ENCODE data around the gene EID1. TPM values are rescaled to one million over a fixed set of nuclear protein-coding genes. Genes with fewer than 3 reads are reported as not detected.

Gene EID1
- total RNA-seq, 1 donor from 2014 or later = 165 TPM

DNA sequence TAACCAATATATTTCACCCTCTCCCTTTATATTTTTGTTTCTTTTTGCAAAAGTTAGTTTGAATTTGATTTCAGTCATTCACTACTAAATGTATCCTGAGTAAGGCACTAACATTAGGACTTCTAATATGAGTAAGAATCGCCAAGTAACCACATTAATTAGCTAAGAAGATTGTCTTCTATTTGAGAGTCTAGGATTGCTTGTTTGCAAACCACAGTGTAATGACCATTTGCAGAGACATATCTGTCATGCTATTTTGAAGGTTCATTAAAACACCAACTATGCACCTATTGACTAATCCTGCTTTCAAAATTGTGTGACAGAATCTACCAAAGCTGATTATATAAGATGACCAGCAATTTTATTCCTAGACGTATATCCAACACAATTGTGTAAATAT is 5.3 kb upstream of the EID1 start:
- Histone ChIP-seq H3K9me3 (ENCODE audit: insufficient read depth, low read depth, low read length) (no peaks in the 10 kb centered on the region), H3K4me3 (ENCODE audit: insufficient read depth, low read depth, low read length) (no peak overlapping the region), H4K20me1 (ENCODE audit: insufficient read depth, low read length) (no peaks in the 10 kb centered on the region), H3K27me3 (ENCODE audit: insufficient read depth, low read length) (no peaks in the 10 kb centered on the region), H3K4me2 (ENCODE audit: low read length) (no peak overlapping the region), H2AFZ (ENCODE audit: low read depth, low read length) (no peak overlapping the region), H3K79me2 (ENCODE audit: insufficient read depth, low read length) (no peaks in the 10 kb centered on the region), H3K36me3 (ENCODE audit: insufficient read depth, low read length) (no peaks in the 10 kb centered on the region), H3K4me1 (ENCODE audit: insufficient read depth, low read length) (peaks cover 13% of the 10 kb centered on the region), H3K27ac (ENCODE audit: low read depth, low read length) (no peak overlapping the region), H3K9ac (ENCODE audit: low read length) (no peak overlapping the region)
- no peaks in the 10 kb centered on the region for H3K36me3 Mint-ChIP-seq (ENCODE audit: low read depth, unreplicated experiment)
- DNase-seq (ENCODE audit: low read depth) (no peak), FAIRE-seq (peak; percentile 13)
- H3K4me3 Mint-ChIP-seq (ENCODE audit: unreplicated experiment) = no peak overlapping the region
- H3K4me1 Mint-ChIP-seq (ENCODE audit: low read depth, unreplicated experiment) = peaks cover 17% of the 10 kb centered on the region
- H3K27ac Mint-ChIP-seq (ENCODE audit: unreplicated experiment) = no peak overlapping the region
- TF ChIP-seq EZH2 (IDR thresholded peaks at IDR 0.05; ENCODE audit: insufficient read depth, low read length) = no peak
- no peak for TF ChIP-seq CTCF (IDR thresholded peaks at IDR 0.05; ENCODE audit: insufficient read depth, low read depth, low read length)
- no peaks in the 10 kb centered on the region for H3K27me3 Mint-ChIP-seq (ENCODE audit: low read depth, unreplicated experiment)
- H3K9me3 Mint-ChIP-seq (ENCODE audit: unreplicated experiment) = no peaks in the 10 kb centered on the region

DNA sequence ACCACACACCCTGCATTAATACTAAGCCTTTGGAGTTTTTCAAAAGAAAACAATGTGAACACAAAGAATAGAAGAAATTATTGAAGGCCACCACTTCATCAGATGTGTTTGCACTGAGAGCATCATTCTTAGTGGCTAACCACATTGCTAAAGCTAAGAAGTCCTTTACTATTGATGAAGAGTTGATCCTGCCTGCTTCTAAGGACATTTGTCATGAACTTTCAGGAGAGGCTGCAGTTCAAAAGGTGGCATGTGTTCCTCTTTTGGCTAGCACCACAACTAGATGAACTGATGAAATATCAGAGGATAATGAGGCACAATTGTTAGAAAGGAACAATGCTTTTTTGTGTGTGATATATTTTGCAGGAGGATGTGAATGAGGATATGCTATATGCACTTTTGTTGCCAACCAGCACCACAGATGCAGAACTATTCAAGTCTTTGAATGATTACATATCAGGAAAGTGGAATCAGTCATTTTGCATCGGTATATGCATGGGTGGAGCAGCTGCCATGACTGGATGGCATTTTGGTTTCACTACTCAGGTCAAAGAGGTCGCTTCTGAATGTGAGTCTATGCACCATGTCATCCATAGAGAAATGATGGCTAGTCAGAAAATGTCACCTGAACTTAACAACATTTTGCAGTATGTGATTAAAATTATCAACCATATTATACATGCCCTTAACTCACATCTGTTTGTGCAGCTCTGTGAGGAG is 2.5 kb upstream of the EID1 start:
- Histone ChIP-seq H3K4me1 (ENCODE audit: insufficient read depth, low read length) (peaks cover 10% of the 10 kb centered on the region), H2AFZ (ENCODE audit: low read depth, low read length) (no peak overlapping the region), H3K9ac (ENCODE audit: low read length) (no peak overlapping the region), H3K27me3 (ENCODE audit: insufficient read depth, low read length) (no peaks in the 10 kb centered on the region), H4K20me1 (ENCODE audit: insufficient read depth, low read length) (peaks cover 18% of the 10 kb centered on the region), H3K9me3 (ENCODE audit: insufficient read depth, low read depth, low read length) (no peaks in the 10 kb centered on the region), H3K79me2 (ENCODE audit: insufficient read depth, low read length) (peaks cover 24% of the 10 kb centered on the region), H3K4me3 (ENCODE audit: insufficient read depth, low read depth, low read length) (no peak overlapping the region), H3K4me2 (ENCODE audit: low read length) (no peak overlapping the region), H3K27ac (ENCODE audit: low read depth, low read length) (no peak overlapping the region), H3K36me3 (ENCODE audit: insufficient read depth, low read length) (no peaks in the 10 kb centered on the region)
- H3K27ac Mint-ChIP-seq (ENCODE audit: unreplicated experiment) = no peak overlapping the region
- no peak for DNase-seq (ENCODE audit: low read depth)
- H3K4me3 Mint-ChIP-seq (ENCODE audit: unreplicated experiment) = no peak overlapping the region
- FAIRE-seq = peak; percentile 32
- H3K9me3 Mint-ChIP-seq (ENCODE audit: unreplicated experiment) = no peaks in the 10 kb centered on the region
- no peak for TF ChIP-seq CTCF (IDR thresholded peaks at IDR 0.05; ENCODE audit: insufficient read depth, low read depth, low read length)
- TF ChIP-seq EZH2 (IDR thresholded peaks at IDR 0.05; ENCODE audit: insufficient read depth, low read length) = no peak
- no peaks in the 10 kb centered on the region for H3K27me3 Mint-ChIP-seq (ENCODE audit: low read depth, unreplicated experiment)
- H3K4me1 Mint-ChIP-seq (ENCODE audit: low read depth, unreplicated experiment) = peaks cover 10% of the 10 kb centered on the region
- H3K36me3 Mint-ChIP-seq (ENCODE audit: low read depth, unreplicated experiment) = peaks cover 1% of the 10 kb centered on the region

- Histone ChIP-seq H3K9ac (ENCODE audit: low read length) (no peak overlapping the region), H3K27me3 (ENCODE audit: insufficient read depth, low read length) (no peaks in the 10 kb centered on the region), H3K36me3 (ENCODE audit: insufficient read depth, low read length) (no peaks in the 10 kb centered on the region), H4K20me1 (ENCODE audit: insufficient read depth, low read length) (peaks cover 24% of the 10 kb centered on the region), H2AFZ (ENCODE audit: low read depth, low read length) (no peak overlapping the region), H3K4me1 (ENCODE audit: insufficient read depth, low read length) (peaks cover 11% of the 10 kb centered on the region), H3K79me2 (ENCODE audit: insufficient read depth, low read length) (peaks cover 24% of the 10 kb centered on the region), H3K27ac (ENCODE audit: low read depth, low read length) (no peak overlapping the region), H3K9me3 (ENCODE audit: insufficient read depth, low read depth, low read length) (no peaks in the 10 kb centered on the region), H3K4me3 (ENCODE audit: insufficient read depth, low read depth, low read length) (no peak overlapping the region), H3K4me2 (ENCODE audit: low read length) (no peak overlapping the region)
- peaks cover 12% of the 10 kb centered on the region for H3K4me1 Mint-ChIP-seq (ENCODE audit: low read depth, unreplicated experiment)
- H3K27ac Mint-ChIP-seq (ENCODE audit: unreplicated experiment) = no peak overlapping the region
- no peak for TF ChIP-seq EZH2 (IDR thresholded peaks at IDR 0.05; ENCODE audit: insufficient read depth, low read length)
- TF ChIP-seq CTCF (IDR thresholded peaks at IDR 0.05; ENCODE audit: insufficient read depth, low read depth, low read length) = no peak
- FAIRE-seq (no peak), DNase-seq (ENCODE audit: low read depth) (no peak)
- no peaks in the 10 kb centered on the region for H3K27me3 Mint-ChIP-seq (ENCODE audit: low read depth, unreplicated experiment)
- no peak overlapping the region for H3K4me3 Mint-ChIP-seq (ENCODE audit: unreplicated experiment)
- no peaks in the 10 kb centered on the region for H3K9me3 Mint-ChIP-seq (ENCODE audit: unreplicated experiment)
- H3K36me3 Mint-ChIP-seq (ENCODE audit: low read depth, unreplicated experiment) = peaks cover 1% of the 10 kb centered on the region
Observed at GRCh38 chr15:48876057-48876456, 1.9 kb upstream of the EID1 start.
